Occipital lobe (tissue), 2 donors: ENCODE results near the gene FXYD3. TPM values are rescaled to one million over a fixed set of nuclear protein-coding genes. Genes with fewer than 3 reads are reported as not detected.
"Not testable (repeated sequence)": the region's sequence is repeated elsewhere in the genome, so short reads cannot be mapped to it uniquely, and the experiment has no call there.

Source experiments
- DNase-seq: peaks from one replicate; lab custom pipeline; 2025; lab: John Stamatoyannopoulos, UW
- total RNA-seq: library from RNA; depleted of rRNA; stranded (reverse); fragments of >200 nt; gene quantifications from one replicate; pipeline ENCODE4 v1.2.3, GENCODE V29; 2014

FXYD3 gene
- total RNA-seq, 1 donor from 2014 or later = not detected

DNA sequence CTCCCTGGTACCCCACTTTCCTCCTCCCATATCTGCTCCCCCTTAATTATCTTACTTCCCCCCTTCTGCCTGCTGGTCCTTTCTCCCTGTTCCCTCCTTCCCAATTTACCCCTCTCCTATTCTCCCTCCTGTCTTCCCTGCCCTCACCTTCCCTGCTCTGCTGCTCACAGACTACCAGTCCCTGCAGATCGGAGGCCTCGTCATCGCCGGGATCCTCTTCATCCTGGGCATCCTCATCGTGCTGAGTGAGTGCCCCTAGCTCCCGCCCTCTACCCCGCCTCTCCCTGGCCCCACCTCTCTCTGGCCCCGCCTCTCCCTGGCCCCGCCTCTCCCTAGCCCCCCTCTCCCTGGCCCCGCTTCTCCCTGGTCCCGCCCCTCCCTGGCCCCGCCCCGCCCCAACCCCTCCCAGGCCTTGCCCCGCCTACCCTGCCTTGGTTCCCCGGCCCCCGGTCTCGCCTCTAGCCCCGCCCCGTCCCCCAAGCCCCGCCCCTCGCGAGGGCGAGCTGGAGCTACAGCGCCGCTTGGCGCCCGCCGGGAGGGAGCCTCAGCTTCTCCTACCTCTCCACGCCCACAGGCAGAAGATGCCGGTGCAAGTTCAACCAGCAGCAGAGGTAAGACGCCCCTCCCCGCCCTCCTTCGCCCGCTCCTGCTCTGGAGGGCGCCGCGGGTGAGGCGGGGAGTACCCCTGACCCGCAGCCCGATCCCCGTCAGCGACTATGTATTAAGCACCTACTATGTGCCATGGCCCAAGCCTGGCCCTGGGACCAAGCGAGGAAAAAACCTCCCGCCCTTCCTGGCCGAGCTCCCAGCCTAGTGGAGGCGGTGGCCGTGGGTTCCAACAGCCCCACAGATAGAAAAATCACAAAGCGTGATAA, 25.6 kb downstream of the FXYD3 start:
- peak; percentile 95 for DNase-seq

DNA sequence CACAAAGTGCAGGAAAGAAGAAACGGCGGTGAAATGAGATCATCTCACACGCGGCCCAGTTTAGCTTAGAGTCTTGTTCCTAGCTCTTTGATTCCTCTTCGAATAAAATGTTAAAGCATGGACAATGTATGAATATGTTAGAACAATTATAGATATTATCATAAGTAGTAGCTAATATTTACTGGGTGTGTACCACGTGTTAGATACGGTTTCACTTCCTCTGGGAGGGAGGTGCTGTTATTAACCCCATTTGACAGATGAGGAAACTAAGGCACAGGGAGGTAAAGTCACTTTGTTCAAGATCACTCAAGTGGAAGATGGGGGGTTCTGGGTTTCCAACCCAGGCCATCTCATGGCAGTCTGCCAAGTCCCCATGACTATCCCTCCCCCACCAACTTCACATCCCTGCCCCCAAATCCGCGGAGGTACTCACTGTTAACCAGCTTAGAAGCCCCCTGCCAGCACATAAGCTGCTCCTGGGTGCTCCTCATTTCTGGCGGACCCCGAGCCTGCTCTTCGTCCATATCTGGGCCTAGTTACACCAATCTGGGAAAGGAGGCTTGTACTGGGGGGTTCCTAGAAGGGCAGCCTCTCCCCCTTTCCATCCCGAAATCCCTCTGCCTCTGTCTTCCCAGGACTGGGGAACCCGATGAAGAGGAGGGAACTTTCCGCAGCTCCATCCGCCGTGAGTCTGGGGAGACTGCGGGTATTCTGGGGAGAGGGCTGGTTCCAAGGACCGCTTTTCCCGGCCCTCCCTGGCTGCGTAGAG, 26.4 kb downstream of the FXYD3 start:
- DNase-seq = no peak

DNA sequence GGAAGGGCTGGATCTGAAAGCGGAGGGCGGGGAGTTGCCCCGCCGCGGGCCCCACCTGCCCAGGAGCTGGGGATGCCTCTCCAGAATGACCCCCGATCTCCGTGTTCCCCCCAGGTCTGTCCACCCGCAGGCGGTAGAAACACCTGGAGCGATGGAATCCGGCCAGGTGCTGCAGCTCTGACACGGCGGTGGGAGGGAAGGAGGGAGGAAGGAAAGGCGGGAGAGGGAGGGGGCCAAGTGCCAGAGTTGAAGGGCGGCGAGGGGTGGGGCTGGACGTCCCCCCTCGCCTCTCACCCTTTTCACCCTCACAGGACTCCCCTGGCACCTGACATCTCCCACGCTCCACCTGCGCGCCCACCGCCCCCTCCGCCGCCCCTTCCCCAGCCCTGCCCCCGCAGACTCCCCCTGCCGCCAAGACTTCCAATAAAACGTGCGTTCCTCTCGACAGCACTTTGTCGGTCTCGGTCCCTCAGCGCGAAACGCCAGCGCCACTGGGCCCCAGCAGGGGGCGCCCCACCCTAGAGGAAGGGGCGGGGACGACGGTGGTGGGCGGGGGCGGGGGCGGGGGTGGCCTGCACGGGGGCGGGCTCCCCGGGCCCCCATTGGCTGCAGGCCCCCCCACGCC, 27.1 kb downstream of the FXYD3 start:
- DNase-seq = peak; percentile 16

DNA sequence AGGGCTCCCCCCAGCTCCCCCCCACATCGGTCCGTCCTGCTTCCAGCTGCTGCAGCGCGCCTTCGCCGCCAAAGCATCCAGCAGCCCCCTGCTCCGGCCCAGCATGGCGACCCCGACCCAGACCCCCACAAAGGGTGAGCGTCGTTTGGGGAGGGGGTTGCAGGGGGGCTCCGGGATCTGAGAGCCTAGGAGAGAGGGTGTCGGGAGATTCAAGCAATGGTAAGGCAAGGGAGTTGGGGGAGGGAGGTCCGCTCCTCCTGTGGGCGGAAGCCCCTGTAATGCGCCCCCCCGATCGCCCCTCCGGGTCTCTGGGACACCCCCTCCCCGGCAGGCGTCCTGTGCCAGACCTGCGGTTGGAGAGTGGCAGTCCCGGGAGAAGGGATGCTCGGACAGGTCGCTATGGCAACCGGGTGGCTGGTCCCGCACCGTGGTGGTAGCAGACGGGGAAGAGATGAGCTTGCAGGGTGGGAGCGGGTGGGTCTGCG, 27.6 kb downstream of the FXYD3 start, which contains the start of gene FXYD7:
Gene FXYD7, plus strand, starts transcription at position 25 of the 485 bp plus-strand sequence. Its CDS starts 79 bp downstream, at position 104.
- DNase-seq = peak; percentile 26

DNA sequence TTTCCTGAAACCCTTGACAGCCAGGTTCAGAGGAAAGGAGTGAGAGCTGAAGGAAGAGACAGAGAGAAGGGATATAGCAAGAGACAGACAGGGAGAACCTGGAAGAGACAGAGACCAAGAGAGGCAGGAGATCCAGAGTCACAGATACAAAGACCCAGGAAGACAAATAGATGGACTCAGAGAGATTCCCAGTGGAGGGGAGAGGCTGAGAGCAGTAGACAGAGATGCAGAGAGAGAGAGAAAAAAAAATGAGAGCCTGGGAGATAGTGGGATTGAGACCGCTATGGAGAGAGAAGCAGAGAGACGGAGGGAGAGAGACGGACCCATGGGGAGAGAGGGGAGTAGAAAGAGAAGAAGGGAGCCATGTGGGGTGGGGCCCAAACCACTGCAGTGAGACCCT, 28.2 kb downstream of the FXYD3 start:
- no peak for DNase-seq

DNA sequence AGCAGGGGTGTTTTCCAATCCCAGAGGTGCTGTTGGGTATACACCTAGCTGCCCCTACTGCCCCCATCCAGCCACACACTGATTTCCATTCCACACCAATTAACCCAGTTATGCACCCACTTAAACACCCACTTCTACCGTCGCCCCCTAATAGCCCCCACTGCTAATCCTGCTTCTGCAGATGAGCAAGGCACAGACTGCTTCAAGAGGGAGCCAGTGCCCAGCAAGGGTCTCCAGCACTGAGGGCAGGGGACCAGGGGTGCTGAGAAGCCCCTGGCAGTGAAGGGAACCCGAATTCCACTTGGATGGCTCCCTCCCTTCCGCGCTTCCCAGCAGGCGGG, 28.6 kb downstream of the FXYD3 start:
- DNase-seq = no peak

DNA sequence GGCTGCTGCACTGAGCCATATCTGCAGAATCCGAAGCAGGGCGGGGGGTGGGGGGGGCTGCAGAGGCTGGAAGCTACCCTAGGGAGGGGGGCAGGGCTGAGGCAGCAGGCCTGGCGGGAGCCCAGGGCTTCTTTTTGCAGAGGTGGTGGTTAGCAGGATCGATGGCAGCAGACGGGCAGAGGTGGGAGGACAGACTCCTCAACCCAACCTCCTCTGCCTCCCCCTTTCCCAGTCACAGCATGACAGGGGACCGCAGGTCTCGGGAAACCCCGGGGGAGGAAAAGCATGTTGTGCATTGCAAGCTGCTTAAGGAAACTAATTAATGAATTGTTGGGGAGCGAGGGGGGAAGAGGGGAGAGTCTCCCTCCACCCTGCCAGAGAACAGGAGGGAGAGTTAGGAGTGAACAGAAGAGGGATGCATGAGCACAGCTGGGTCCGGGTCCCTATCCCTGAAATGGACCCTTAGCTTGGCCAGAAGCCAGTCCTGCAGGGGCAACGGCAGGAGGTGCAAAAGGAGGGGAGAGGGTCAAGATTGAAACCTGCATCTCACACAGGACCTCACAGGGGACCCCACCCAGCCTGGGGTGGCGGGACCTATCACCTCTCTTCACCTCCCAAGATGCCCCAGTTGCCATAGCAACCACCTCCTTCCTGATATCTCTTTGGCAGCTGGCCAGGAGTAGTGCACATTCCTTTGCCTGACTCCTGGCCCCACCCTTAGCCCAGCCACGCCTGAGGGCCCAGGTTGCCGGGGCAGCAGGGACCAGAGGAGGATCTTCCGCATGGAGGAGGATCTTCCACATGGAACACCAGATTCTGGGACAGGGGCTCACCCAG, 29.2 kb downstream of the FXYD3 start:
- peak; percentile 57 for DNase-seq

DNA sequence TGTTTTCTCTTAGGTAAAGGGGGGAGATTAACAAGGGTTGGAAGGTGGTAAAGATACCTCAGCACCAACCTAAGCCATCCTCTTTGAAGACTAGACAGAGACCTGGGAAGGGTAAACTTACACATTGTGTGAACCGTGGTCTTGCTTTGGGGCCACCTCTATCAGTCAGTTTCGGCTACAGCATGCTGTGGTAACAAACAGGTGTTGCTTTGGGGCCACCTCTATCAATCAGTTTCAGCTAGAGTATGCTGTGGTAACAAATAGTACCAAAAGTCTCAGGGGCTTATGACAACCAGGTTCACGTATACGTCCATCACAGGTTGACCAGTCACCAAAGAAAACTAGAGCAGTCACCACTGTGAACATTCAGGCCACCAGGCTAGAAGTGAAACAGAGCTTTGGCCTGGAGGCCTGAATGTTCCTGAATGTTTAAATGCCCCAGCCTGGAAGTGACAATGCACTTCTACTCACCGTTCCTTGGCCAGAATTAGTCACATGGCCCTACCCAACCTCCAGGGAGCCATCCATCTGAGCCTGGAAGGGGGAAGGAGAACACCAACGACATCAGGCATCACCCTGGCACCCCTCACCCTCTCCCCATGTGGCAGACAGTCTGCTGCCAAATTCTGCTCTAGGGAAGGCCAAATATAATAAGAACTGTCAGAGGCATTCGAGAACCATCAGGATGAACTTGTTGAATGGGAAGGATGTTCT, 31.3 kb downstream of the FXYD3 start:
- DNase-seq = no peak

DNA sequence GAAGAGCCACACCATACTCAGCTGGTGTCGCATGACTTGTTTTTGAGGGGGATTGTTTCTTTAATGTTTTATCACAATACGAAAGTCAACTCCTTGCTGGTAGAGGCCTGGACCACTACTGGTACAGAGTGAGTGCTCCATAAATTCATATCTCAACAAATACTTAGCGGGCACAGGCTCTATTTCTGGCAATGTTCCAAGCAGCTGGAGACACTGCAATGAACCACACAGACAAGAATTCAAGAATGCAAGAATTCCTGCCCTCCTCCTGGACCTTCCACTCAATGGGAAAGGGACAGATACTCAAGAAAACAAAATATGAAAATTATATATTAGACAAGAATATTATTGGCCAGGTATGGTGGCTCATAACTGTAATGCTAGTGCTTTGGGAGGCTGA, 33.8 kb downstream of the FXYD3 start:
- DNase-seq = no peak

DNA sequence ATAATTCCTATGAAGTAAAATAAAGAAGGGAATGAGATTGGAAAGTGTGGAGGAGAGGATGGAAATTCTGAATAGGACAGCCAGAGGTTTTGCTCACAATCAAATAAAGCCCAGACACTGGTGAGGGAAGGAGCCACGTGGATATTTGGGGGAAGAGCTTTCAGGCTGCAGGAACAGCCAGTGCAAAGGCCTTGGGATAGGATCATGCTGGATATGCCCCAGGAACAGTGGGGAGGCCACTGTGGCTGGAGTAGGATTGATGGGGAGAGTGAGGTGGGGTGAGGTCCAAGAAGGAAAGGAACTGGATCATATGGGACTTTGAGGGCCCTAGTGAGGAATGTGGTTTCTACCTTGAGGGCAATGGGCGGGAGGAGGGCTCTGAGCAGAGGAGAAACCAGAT, 34.8 kb downstream of the FXYD3 start:
- no peak for DNase-seq

DNA sequence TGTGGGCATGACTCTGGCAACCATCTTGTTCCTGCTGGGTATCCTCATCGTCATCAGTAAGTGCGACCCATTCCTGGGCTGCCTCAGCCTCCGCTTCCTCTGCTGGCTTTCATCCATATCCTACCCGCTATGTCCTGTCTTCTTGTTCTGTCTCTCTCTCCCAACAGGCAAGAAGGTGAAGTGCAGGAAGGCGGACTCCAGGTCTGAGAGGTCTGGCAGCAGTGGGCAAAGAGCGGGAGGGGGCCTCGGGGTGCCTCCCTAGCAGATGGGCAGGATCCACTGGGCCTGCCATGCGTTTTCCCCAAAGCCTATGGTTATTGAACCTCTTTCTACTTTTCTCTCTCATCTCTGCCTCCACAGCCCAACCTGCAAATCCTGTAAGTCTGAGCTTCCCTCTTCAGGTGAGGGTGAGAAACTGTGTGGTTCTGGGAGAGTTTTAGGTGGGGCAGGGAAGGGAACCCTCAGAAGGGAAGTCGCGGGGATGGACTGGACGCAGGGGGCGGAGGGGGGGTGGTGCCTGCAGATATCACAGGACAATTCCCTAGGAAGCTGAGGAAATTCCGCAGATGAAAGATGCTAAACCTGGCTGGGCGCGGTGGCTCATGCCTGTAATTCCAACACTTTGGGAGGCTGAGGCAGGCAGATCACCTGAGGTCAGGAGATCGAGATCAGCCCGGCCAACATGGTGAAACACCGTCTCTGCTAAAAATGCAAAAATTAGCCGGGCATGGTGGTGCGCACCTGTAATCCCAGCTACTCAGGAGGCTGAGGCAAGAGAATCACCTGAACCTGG, 35.8 kb downstream of the FXYD3 start:
- DNase-seq = no peak

DNA sequence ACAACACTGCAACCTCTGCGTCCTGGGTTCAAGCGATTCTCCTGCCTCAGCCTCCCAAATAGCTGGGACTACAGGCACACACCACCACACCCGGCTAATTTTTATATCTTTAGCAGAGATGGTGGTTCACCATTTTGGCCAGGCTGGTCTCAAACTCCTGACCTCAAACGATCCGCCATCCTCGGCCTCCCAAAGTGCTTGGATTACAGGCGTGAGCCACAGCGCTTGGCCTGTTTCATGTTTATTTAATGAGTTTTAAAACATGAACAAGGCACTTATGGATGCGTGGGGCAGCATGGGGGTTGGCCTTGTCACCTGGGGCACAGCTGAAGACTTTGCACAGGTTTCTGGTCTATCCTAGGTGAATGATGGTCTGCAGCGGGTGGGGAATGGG, 37.5 kb downstream of the FXYD3 start:
- not testable (repeated sequence) for DNase-seq

DNA sequence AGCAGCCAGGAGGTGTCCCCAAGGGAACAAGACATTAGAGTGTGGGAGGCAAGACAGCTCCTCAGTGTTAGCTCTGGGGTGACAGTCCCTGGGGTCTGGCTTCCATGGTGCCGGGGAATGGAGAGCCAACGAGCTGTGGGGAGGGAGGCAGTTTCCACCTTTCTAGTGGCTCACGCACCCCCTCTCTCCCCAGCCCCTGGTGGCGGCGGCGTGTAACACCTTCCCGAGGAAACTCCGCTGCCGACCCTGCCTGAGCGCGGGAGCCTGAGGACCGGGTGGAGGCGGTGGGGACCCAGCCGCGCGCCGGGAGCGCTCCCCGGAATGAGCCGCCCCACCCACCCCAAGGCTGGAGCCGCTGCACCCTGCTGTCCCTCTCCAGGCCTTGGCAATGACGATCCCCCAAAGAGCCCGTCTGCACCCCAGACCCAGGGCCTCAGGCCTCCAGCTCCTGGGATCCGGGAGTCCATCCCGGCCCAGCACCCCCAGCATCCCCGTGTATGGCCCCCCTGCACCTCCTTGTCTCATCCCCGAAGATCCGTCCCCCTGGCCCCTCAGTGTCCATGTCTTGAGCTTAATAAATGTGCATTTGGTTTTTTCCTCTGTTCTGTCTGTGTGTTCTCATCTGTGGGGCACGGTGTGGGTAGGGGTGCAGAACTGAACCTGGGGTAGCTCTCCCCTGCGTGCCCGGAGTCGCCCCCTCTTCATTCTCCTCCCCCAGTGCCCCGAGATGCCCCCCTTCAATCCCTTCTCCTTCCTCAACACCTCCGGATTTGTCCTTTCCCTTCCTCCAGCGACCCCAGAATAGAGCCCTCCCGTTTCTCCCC, 38.3 kb downstream of the FXYD3 start:
- DNase-seq = no peak

DNA sequence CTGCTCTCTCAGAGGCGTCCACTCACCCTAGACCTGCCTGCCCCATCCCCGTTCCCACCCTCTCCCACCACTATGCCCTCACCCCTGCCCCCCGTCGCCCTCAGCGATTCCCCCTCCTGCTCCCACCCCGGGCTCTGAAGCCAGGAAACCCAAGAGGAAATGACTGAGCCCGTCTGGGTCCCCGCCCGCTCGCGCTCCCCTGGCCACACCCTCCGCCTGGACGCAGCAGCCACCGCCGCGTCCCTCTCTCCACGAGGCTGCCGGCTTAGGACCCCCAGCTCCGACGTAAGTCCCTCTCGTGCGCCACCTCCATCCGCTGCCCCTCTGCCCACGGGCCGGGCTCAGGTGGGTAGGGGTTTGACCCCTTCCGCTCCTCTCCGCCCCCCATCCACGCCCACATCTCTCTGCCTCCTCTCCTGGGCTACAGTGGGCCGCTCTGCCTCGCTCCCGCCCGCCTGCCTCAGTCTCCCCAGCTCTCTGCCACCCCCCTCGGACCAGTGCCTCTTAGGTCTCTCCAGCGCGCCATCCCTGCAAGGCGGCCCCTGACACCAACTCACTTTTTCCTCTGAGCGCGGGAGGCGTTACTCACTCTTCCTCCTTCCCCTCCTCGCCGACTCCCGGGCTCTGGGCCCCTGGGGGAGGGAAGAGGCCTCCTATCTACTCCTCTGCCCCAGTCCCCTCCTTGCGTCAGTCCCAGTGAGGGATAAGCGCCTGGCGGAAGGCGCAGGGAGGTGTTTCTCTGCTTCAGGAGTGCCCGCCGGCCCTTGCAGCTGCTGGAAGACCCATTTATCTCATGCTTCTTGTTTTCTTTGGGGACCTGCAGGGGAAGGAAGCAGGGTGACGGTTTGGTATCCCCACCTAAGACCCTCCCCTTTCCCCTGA, 39.1 kb downstream of the FXYD3 start, which contains the start of gene FXYD5:
Gene FXYD5, plus strand, starts transcription at position 211 of the 882 bp plus-strand sequence. CDS start 816 bp downstream, outside the sequence.
- no peak for DNase-seq

DNA sequence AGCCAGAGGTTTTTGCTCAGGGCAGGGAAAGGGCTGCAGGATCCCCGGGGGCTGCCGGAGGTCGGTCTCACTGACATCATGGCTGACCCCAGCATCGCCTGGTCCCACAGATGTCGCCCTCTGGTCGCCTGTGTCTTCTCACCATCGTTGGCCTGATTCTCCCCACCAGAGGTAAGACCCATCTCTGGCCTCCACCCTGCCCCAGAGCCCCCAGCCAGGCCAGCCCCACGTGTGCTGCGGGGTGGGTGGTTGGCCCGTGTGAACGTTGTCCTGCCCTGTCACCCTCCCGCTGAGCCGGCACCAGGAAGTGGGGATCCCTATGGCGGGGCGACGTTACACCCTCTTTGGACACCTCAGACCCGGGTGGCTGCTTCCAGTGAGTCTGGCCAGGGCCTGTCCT, 39.8 kb downstream of the FXYD3 start:
- DNase-seq = no peak

DNA sequence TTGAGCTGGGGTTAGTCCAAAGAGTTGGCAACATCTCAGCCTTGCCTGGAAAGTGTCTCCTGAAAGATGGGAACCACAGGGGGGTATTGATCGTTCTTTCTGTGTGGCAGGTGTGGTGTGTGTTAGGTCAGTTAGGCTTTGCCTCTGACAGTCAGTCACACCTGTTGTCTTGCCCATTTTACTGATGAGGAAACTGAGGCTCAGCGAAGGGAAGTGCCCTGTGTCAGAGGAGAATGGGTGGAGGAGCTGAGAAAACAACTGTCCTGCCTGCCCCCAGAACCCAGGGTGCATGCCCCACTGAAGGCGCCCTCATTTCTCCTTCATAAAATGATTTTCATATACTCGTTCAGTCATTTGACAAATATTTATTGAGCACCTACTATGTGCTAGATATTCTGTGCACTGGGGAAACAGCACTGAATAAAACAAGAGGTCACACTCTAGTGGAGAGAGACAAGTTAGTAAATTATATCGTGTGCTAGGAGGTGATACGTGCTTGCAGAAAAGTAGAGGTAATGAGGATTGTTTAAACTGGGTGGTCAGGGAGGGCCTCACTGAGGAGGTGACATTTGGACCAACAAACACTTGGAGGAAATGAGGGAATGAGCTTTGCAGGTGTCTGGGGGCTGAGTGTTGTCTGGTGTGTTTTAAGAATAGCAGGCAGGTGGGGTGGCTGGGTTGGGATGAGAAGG, 40.5 kb downstream of the FXYD3 start:
- DNase-seq = no peak

DNA sequence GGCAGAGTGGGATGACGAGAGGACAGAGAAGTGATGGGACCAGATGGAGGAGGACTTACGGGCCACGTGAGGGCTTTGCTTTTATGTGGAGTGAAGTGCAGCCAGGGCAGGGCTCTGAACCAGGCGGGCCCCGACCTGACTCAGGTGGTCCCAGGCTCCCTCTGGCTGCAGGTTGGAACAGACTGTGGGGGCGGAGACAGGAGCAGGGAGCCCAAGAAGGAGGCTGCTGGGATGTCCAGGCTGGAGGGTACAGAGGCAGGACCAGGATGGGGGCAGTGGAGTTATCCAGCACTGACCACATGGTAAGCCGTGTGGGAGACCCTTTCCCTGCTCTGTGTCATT, 41.0 kb downstream of the FXYD3 start:
- DNase-seq = no peak
